ENCODE data around the gene ZSCAN9. TPM values are rescaled to one million over a fixed set of nuclear protein-coding genes. Genes with fewer than 3 reads are reported as not detected.

The ZSCAN9 gene
- total RNA-seq, 1 experiment from 2014 or later, result 25.8 TPM

- no peaks in the 10 kb centered on the region for H3K27me3 Mint-ChIP-seq (ENCODE audit: unreplicated experiment)
These were observed 682 bp upstream of the ZSCAN9 start for GRCh38 chr6:28224131-28225055.

GRCh38 chr6:28226460-28226859 is 1.4 kb downstream of the ZSCAN9 start:
- no peaks in the 10 kb centered on the region for H3K4me1 Mint-ChIP-seq (ENCODE audit: low read depth, unreplicated experiment)
- H3K27me3 Mint-ChIP-seq (ENCODE audit: unreplicated experiment), result no peaks in the 10 kb centered on the region
- peaks cover 29% of the 10 kb centered on the region for H3K36me3 Mint-ChIP-seq (ENCODE audit: insufficient read depth, unreplicated experiment)
- no peak for DNase-seq
- no peak for TF ChIP-seq CTCF (IDR thresholded peaks at IDR 0.05; ENCODE audit: unreplicated experiment)
- H3K9me3 Mint-ChIP-seq (ENCODE audit: low read depth, unreplicated experiment), result no peaks in the 10 kb centered on the region
- intact Hi-C loops (cut with micrococcal nuclease; ENCODE audit: unreplicated experiment), result no loop called here
- BruUV-seq (replicated peaks), result no TSS peak
- H3K27ac Mint-ChIP-seq (ENCODE audit: unreplicated experiment), result no peak overlapping the region
- H3K4me3 Mint-ChIP-seq (ENCODE audit: low read depth, unreplicated experiment), result no peak overlapping the region
- CTCF ChIA-PET, result no interaction called here

More at GRCh38 chr6:28224131-28225055, 682 bp upstream of the ZSCAN9 start:
- BruUV-seq (replicated peaks), result no TSS peak
- no peak for DNase-seq
- Mint-ChIP-seq H3K4me3 (ENCODE audit: low read depth, unreplicated experiment) (peak overlapping the region; percentile 93), H3K27ac (ENCODE audit: unreplicated experiment) (peak overlapping the region; percentile 73), H3K4me1 (ENCODE audit: low read depth, unreplicated experiment) (no peaks in the 10 kb centered on the region), H3K9me3 (ENCODE audit: low read depth, unreplicated experiment) (no peaks in the 10 kb centered on the region), H3K36me3 (ENCODE audit: insufficient read depth, unreplicated experiment) (peaks cover 19% of the 10 kb centered on the region)
- intact Hi-C loops (cut with micrococcal nuclease; ENCODE audit: unreplicated experiment), result loop anchor here (2.0 kb wide), 1 partner anchor 84 kb away; the partner anchor contains the start of gene ZKSCAN8
- CTCF ChIA-PET, result interaction anchor here (0.7 kb wide), 1 partner anchor 27 kb away, joined by 3 read pairs; no protein-coding TSS in a partner anchor
- no peak for TF ChIP-seq CTCF (IDR thresholded peaks at IDR 0.05; ENCODE audit: unreplicated experiment)

GRCh38 chr6:28232785-28233184 is 7.7 kb downstream of the ZSCAN9 start:
- peaks cover 27% of the 10 kb centered on the region for H3K36me3 Mint-ChIP-seq (ENCODE audit: insufficient read depth, unreplicated experiment)
- no peaks in the 10 kb centered on the region for H3K4me1 Mint-ChIP-seq (ENCODE audit: low read depth, unreplicated experiment)
- no peaks in the 10 kb centered on the region for H3K27me3 Mint-ChIP-seq (ENCODE audit: unreplicated experiment)
- no peak for TF ChIP-seq CTCF (IDR thresholded peaks at IDR 0.05; ENCODE audit: unreplicated experiment)
- CTCF ChIA-PET, result no interaction called here
- peaks cover 3% of the 10 kb centered on the region for H3K9me3 Mint-ChIP-seq (ENCODE audit: low read depth, unreplicated experiment)
- no peak for DNase-seq
- BruUV-seq (replicated peaks), result no TSS peak
- H3K27ac Mint-ChIP-seq (ENCODE audit: unreplicated experiment), result no peak overlapping the region
- intact Hi-C loops (cut with micrococcal nuclease; ENCODE audit: unreplicated experiment), result no loop called here
- no peak overlapping the region for H3K4me3 Mint-ChIP-seq (ENCODE audit: low read depth, unreplicated experiment)

GRCh38 chr6:28235912-28236452 is 10.9 kb downstream of the ZSCAN9 start:
- peaks cover 6% of the 10 kb centered on the region for H3K9me3 Mint-ChIP-seq (ENCODE audit: low read depth, unreplicated experiment)
- BruUV-seq (replicated peaks), result no TSS peak
- TF ChIP-seq CTCF (IDR thresholded peaks at IDR 0.05; ENCODE audit: unreplicated experiment), result no peak

More at GRCh38 chr6:28235912-28236452, 10.9 kb downstream of the ZSCAN9 start:
- CTCF ChIA-PET, result no interaction called here
- H3K4me1 Mint-ChIP-seq (ENCODE audit: low read depth, unreplicated experiment), result no peaks in the 10 kb centered on the region
- no peak for DNase-seq
- H3K27me3 Mint-ChIP-seq (ENCODE audit: unreplicated experiment), result no peaks in the 10 kb centered on the region
- H3K27ac Mint-ChIP-seq (ENCODE audit: unreplicated experiment), result no peak overlapping the region
- no peak overlapping the region for H3K4me3 Mint-ChIP-seq (ENCODE audit: low read depth, unreplicated experiment)
- peaks cover 20% of the 10 kb centered on the region for H3K36me3 Mint-ChIP-seq (ENCODE audit: insufficient read depth, unreplicated experiment)
- intact Hi-C loops (cut with micrococcal nuclease; ENCODE audit: unreplicated experiment), result no loop called here
